ENCODE data around the gene CHI3L2.

DNA sequence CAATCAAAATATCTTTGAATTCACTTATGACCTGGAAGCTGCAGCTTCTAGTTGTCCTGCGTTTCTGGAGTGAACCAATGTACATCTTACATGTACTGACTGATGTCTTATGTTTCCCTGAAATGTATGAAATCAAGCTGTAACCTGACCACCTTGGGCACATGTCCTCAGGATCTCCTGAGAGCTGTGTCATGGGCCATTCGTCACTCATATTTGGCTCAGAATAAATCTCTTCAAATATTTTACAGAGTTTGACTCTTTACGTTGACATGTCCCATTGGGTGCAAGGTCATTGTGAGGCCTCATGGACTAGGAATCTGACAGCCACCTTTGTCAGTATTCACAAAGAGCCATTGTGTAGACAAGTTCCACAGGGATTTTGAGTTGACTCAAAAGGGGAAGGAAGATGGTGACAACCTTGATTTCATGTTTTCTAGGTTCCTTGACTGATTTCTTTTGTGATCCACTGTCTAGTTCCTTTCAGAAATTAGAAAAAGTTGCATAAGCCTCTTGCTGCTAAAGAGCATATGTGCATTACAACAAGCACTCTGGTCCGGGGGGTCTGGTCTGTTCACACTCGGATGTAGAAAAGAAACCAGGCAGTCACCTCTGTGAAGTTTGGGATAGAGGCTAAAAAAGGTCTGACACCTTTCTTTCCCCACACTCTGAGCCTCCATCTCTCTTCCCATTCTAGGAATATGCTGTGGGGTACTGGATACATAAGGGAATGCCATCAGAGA, 10.7 kb downstream of the CHI3L2 start:
- TF ChIP-seq GATA3 (IDR thresholded peaks at IDR 0.05; ENCODE audit: low read depth, low read length) (no peak), GATA2 (IDR thresholded peaks at IDR 0.05; ENCODE audit: low read depth, low read length) (no peak)

Measured in SH-SY5Y (cell line).